Measurements from ENCODE around the gene C16orf86.

Gene C16orf86

GRCh38 chr16:67659675-67660563, 6.7 kb upstream of the C16orf86 start, which contains the start of gene ACD:
ACD (minus strand) TSS chr16:67660260; CDS start chr16:67660220, 40 bp downstream.
- Histone ChIP-seq H3K4me1 (ENCODE audit: control insufficient read depth in 5 of 5, insufficient read depth in 5 of 5, low read length in 5 of 5) (peaks cover 0 to 29% (median 24%) of the 10 kb centered on the region in 5 donors), H3K4me3 (ENCODE audit: low read depth in 1 of 5, low read length in 5 of 5) (peak within 1 kb of the TSS; percentile 80 to 97 (median 93)), H3K27ac (ENCODE audit: low read depth, low read length) (peak within 1 kb of the TSS; percentile 81), H3K9me3 (ENCODE audit: control insufficient read depth in 5 of 5, low read length in 5 of 5) (no peaks in the 10 kb centered on the region), H3K9ac (ENCODE audit: low read length in 5 of 5) (peak within 1 kb of the TSS in 4 of 5 donors; percentile 70 to 88 (median 79)), H3K27me3 (ENCODE audit: control insufficient read depth in 5 of 5, insufficient read depth in 4 of 5, low read length in 5 of 5) (peaks cover under 1 to 12% (median 6%) of the 10 kb centered on the region in 5 donors), H3K36me3 (ENCODE audit: control insufficient read depth in 5 of 5, insufficient read depth in 5 of 5, low read length in 5 of 5) (peaks cover 0 to 43% (median 21%) of the 10 kb centered on the region in 5 donors)

- peak within 1 kb of the TSS; percentile 81 for H3K27ac ChIP-seq (ENCODE audit: low read depth, low read length)
- no peaks in the 10 kb centered on the region for H3K9me3 ChIP-seq (ENCODE audit: control insufficient read depth in 5 of 5, low read length in 5 of 5)
- peaks cover 0 to 30% (median 25%) of the 10 kb centered on the region in 5 donors for H3K4me1 ChIP-seq (ENCODE audit: control insufficient read depth in 5 of 5, insufficient read depth in 5 of 5, low read length in 5 of 5)
- H3K36me3 ChIP-seq (ENCODE audit: control insufficient read depth in 5 of 5, insufficient read depth in 5 of 5, low read length in 5 of 5) = peaks cover 0 to 43% (median 21%) of the 10 kb centered on the region in 5 donors
- peaks cover 0 to 7% (median 0%) of the 10 kb centered on the region in 5 donors for H3K27me3 ChIP-seq (ENCODE audit: control insufficient read depth in 5 of 5, insufficient read depth in 4 of 5, low read length in 5 of 5)
- H3K4me3 ChIP-seq (ENCODE audit: low read depth in 1 of 5, low read length in 5 of 5) = peak within 1 kb of the TSS; percentile 80 to 97 (median 93)
- H3K9ac ChIP-seq (ENCODE audit: low read length in 5 of 5) = peak within 1 kb of the TSS in 4 of 5 donors; percentile 70 to 88 (median 79)
These were observed 6.0 kb upstream of the C16orf86 start, which contains the start of gene PARD6A for GRCh38 chr16:67660564-67661028. PARD6A (plus strand) TSS chr16:67660960; CDS start chr16:67661039, 79 bp downstream.

GRCh38 chr16:67661101-67661761, 5.4 kb upstream of the C16orf86 start:
- Histone ChIP-seq H3K27ac (ENCODE audit: low read depth, low read length) (peak overlapping the region; percentile 30), H3K9ac (ENCODE audit: low read length in 5 of 5) (peak overlapping the region in 3 of 5 donors; percentile 1 to 59 (median 56)), H3K4me1 (ENCODE audit: control insufficient read depth in 5 of 5, insufficient read depth in 5 of 5, low read length in 5 of 5) (peaks cover 0 to 36% (median 31%) of the 10 kb centered on the region in 5 donors), H3K36me3 (ENCODE audit: control insufficient read depth in 5 of 5, insufficient read depth in 5 of 5, low read length in 5 of 5) (peaks cover 0 to 43% (median 21%) of the 10 kb centered on the region in 5 donors), H3K4me3 (ENCODE audit: low read depth in 1 of 5, low read length in 5 of 5) (peak overlapping the region; percentile 51 to 97 (median 93)), H3K9me3 (ENCODE audit: control insufficient read depth in 5 of 5, low read length in 5 of 5) (no peaks in the 10 kb centered on the region), H3K27me3 (ENCODE audit: control insufficient read depth in 5 of 5, insufficient read depth in 4 of 5, low read length in 5 of 5) (peaks cover 0 to 3% (median 0%) of the 10 kb centered on the region in 5 donors)

- no peak overlapping the region for H3K27ac ChIP-seq (ENCODE audit: low read depth, low read length)
- H3K9ac ChIP-seq (ENCODE audit: low read length in 5 of 5) = no peak overlapping the region
These were observed 4.5 kb upstream of the C16orf86 start for GRCh38 chr16:67661886-67662652.

GRCh38 chr16:67662653-67663010, 4.0 kb upstream of the C16orf86 start:
- H3K27me3 ChIP-seq (ENCODE audit: control insufficient read depth in 5 of 5, insufficient read depth in 4 of 5, low read length in 5 of 5) = no peaks in the 10 kb centered on the region
- H3K4me3 ChIP-seq (ENCODE audit: low read depth in 1 of 5, low read length in 5 of 5) = no peak overlapping the region
- H3K9ac ChIP-seq (ENCODE audit: low read length in 5 of 5) = no peak overlapping the region
- peaks cover 0 to 33% (median 14%) of the 10 kb centered on the region in 5 donors for H3K36me3 ChIP-seq (ENCODE audit: control insufficient read depth in 5 of 5, insufficient read depth in 5 of 5, low read length in 5 of 5)
- no peaks in the 10 kb centered on the region for H3K9me3 ChIP-seq (ENCODE audit: control insufficient read depth in 5 of 5, low read length in 5 of 5)
- H3K27ac ChIP-seq (ENCODE audit: low read depth, low read length) = no peak overlapping the region
- peaks cover 2 to 47% (median 41%) of the 10 kb centered on the region in 5 donors for H3K4me1 ChIP-seq (ENCODE audit: control insufficient read depth in 5 of 5, insufficient read depth in 5 of 5, low read length in 5 of 5)

More at GRCh38 chr16:67661886-67662652, 4.5 kb upstream of the C16orf86 start:
- no peaks in the 10 kb centered on the region for H3K9me3 ChIP-seq (ENCODE audit: control insufficient read depth in 5 of 5, low read length in 5 of 5)
- peaks cover 0 to 38% (median 19%) of the 10 kb centered on the region in 5 donors for H3K36me3 ChIP-seq (ENCODE audit: control insufficient read depth in 5 of 5, insufficient read depth in 5 of 5, low read length in 5 of 5)
- no peaks in the 10 kb centered on the region for H3K27me3 ChIP-seq (ENCODE audit: control insufficient read depth in 5 of 5, insufficient read depth in 4 of 5, low read length in 5 of 5)
- peaks cover 0 to 42% (median 35%) of the 10 kb centered on the region in 5 donors for H3K4me1 ChIP-seq (ENCODE audit: control insufficient read depth in 5 of 5, insufficient read depth in 5 of 5, low read length in 5 of 5)
- H3K4me3 ChIP-seq (ENCODE audit: low read depth in 1 of 5, low read length in 5 of 5) = no peak overlapping the region

GRCh38 chr16:67663151-67663876, 3.3 kb upstream of the C16orf86 start:
- Histone ChIP-seq H3K27ac (ENCODE audit: low read depth, low read length) (no peak overlapping the region), H3K4me3 (ENCODE audit: low read depth in 1 of 5, low read length in 5 of 5) (no peak overlapping the region), H3K36me3 (ENCODE audit: control insufficient read depth in 5 of 5, insufficient read depth in 5 of 5, low read length in 5 of 5) (peaks cover 0 to 26% (median 7%) of the 10 kb centered on the region in 5 donors), H3K9me3 (ENCODE audit: control insufficient read depth in 5 of 5, low read length in 5 of 5) (no peaks in the 10 kb centered on the region), H3K27me3 (ENCODE audit: control insufficient read depth in 5 of 5, insufficient read depth in 4 of 5, low read length in 5 of 5) (no peaks in the 10 kb centered on the region), H3K4me1 (ENCODE audit: control insufficient read depth in 5 of 5, insufficient read depth in 5 of 5, low read length in 5 of 5) (peaks cover 4 to 54% (median 47%) of the 10 kb centered on the region in 5 donors), H3K9ac (ENCODE audit: low read length in 5 of 5) (no peak overlapping the region)

- peaks cover 4 to 56% (median 46%) of the 10 kb centered on the region in 5 donors for H3K4me1 ChIP-seq (ENCODE audit: control insufficient read depth in 5 of 5, insufficient read depth in 5 of 5, low read length in 5 of 5)
- H3K4me3 ChIP-seq (ENCODE audit: low read depth in 1 of 5, low read length in 5 of 5) = no peak overlapping the region
- no peak overlapping the region for H3K27ac ChIP-seq (ENCODE audit: low read depth, low read length)
- peaks cover 0 to 20% (median 7%) of the 10 kb centered on the region in 5 donors for H3K36me3 ChIP-seq (ENCODE audit: control insufficient read depth in 5 of 5, insufficient read depth in 5 of 5, low read length in 5 of 5)
- H3K9ac ChIP-seq (ENCODE audit: low read length in 5 of 5) = no peak overlapping the region
- no peaks in the 10 kb centered on the region for H3K9me3 ChIP-seq (ENCODE audit: control insufficient read depth in 5 of 5, low read length in 5 of 5)
- H3K27me3 ChIP-seq (ENCODE audit: control insufficient read depth in 5 of 5, insufficient read depth in 4 of 5, low read length in 5 of 5) = no peaks in the 10 kb centered on the region
These were observed 2.8 kb upstream of the C16orf86 start for GRCh38 chr16:67663877-67664222.

GRCh38 chr16:67664258-67664657, 2.4 kb upstream of the C16orf86 start:
- no peaks in the 10 kb centered on the region for H3K27me3 ChIP-seq (ENCODE audit: control insufficient read depth in 5 of 5, insufficient read depth in 4 of 5, low read length in 5 of 5)
- H3K9ac ChIP-seq (ENCODE audit: low read length in 5 of 5) = no peak overlapping the region
- H3K9me3 ChIP-seq (ENCODE audit: control insufficient read depth in 5 of 5, low read length in 5 of 5) = no peaks in the 10 kb centered on the region
- peaks cover 4 to 56% (median 44%) of the 10 kb centered on the region in 5 donors for H3K4me1 ChIP-seq (ENCODE audit: control insufficient read depth in 5 of 5, insufficient read depth in 5 of 5, low read length in 5 of 5)
- no peak overlapping the region for H3K4me3 ChIP-seq (ENCODE audit: low read depth in 1 of 5, low read length in 5 of 5)
- peaks cover 0 to 19% (median 6%) of the 10 kb centered on the region in 5 donors for H3K36me3 ChIP-seq (ENCODE audit: control insufficient read depth in 5 of 5, insufficient read depth in 5 of 5, low read length in 5 of 5)
- H3K27ac ChIP-seq (ENCODE audit: low read depth, low read length) = no peak overlapping the region

- Histone ChIP-seq H3K9ac (ENCODE audit: low read length in 5 of 5) (no peak overlapping the region), H3K4me3 (ENCODE audit: low read depth in 1 of 5, low read length in 5 of 5) (no peak overlapping the region), H3K9me3 (ENCODE audit: control insufficient read depth in 5 of 5, low read length in 5 of 5) (no peaks in the 10 kb centered on the region), H3K27me3 (ENCODE audit: control insufficient read depth in 5 of 5, insufficient read depth in 4 of 5, low read length in 5 of 5) (no peaks in the 10 kb centered on the region), H3K27ac (ENCODE audit: low read depth, low read length) (no peak overlapping the region), H3K4me1 (ENCODE audit: control insufficient read depth in 5 of 5, insufficient read depth in 5 of 5, low read length in 5 of 5) (peaks cover 4 to 50% (median 38%) of the 10 kb centered on the region in 5 donors), H3K36me3 (ENCODE audit: control insufficient read depth in 5 of 5, insufficient read depth in 5 of 5, low read length in 5 of 5) (peaks cover 0 to 19% (median 6%) of the 10 kb centered on the region in 5 donors)
These were observed 1.7 kb upstream of the C16orf86 start for GRCh38 chr16:67664871-67665270.

Data from subcutaneous abdominal adipose tissue (tissue), 5 donors.